ENCODE measurements around the gene NAE1.

DNA sequence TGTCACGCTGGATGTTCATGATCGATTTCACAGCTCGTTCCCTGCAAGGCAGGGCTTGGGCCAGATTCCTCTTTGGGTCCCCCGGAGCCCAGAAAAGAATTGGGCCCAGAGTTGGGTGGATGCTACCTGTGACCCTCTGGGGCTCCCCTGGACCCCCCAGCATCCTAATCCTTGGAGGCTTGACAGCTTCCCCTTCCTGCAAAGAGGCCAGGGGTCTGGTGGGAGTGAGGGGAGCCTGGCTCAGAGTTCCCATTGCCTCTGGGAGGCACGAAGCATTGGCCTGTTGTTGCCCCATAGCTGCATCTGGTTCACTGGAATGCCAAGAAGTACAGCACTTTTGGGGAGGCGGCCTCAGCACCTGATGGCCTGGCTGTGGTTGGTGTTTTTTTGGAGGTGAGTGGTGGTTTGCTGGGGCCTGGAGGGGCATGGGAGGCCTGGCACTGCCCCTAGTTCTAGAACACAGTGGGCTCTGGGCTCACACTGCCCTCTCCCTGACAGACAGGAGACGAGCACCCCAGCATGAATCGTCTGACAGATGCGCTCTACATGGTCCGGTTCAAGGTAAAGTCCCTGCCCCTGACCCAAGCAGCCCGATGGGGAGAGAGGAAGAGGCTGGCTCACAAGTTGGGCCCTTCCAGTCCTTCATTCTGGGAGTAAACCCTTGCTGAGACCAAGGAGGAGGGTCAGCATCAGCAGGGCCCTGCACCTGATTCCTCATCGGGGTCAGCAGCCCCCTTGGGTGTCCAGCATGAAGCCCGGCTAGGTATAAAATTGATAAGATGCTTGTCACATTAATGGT lies 20.6 kb upstream of the NAE1 start:
- TF ChIP-seq, protein P1, sequence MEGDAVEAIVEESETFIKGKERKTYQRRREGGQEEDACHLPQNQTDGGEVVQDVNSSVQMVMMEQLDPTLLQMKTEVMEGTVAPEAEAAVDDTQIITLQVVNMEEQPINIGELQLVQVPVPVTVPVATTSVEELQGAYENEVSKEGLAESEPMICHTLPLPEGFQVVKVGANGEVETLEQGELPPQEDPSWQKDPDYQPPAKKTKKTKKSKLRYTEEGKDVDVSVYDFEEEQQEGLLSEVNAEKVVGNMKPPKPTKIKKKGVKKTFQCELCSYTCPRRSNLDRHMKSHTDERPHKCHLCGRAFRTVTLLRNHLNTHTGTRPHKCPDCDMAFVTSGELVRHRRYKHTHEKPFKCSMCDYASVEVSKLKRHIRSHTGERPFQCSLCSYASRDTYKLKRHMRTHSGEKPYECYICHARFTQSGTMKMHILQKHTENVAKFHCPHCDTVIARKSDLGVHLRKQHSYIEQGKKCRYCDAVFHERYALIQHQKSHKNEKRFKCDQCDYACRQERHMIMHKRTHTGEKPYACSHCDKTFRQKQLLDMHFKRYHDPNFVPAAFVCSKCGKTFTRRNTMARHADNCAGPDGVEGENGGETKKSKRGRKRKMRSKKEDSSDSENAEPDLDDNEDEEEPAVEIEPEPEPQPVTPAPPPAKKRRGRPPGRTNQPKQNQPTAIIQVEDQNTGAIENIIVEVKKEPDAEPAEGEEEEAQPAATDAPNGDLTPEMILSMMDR (IDR thresholded peaks at IDR 0.05): no peak
- no peak for TF ChIP-seq POLR2A (IDR thresholded peaks at IDR 0.05)

Measured in adrenal gland (tissue), 5 donors.